ENCODE results near the gene TFF3.

Gene TFF3

DNA sequence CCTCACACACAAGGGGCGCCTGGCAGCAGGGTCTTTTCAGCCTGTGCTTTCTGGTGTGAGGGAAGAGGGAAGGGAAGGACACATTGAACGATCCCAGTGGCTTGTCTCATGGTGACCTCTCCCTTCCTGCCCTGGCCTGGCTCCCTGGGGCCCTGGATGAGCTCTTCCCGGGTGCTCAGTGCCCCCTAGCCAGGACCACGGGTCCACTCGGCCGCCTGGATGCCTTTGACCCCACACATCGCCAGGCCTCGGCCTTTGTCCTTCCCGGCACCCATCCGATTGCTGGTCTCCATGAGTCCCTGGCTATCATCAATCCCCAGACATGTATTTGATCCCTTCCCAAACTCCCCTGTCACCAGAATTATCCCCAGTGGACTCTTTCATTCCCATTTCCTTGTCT lies 6.0 kb upstream of the TFF3 start:
- no peak for DNase-seq
- TF ChIP-seq POLR2A (IDR thresholded peaks at IDR 0.05; ENCODE audit: low read length), result no peak
- TF ChIP-seq GATA1 (IDR thresholded peaks at IDR 0.05; ENCODE audit: low read depth, low read length), result no peak

DNA sequence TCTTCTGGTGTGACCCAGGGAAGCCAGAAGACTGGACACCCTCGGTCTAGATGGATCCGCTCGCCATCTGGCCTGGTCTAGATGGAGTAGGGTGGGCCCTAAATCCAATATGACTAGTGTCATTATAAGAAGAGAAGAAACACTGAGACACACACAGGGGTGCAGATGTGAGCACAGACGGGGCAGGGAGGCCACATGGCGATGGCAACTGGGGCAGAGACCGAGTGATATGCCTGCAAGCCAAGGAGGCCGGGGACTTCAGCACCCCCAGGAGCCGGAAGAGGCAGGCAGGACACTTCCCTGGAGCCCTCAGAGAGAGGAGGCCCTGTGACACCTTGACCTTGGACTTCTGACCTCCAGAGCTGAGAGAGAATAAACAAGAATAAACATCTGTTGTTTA lies 5.6 kb upstream of the TFF3 start:
- DNase-seq, result no peak

DNA sequence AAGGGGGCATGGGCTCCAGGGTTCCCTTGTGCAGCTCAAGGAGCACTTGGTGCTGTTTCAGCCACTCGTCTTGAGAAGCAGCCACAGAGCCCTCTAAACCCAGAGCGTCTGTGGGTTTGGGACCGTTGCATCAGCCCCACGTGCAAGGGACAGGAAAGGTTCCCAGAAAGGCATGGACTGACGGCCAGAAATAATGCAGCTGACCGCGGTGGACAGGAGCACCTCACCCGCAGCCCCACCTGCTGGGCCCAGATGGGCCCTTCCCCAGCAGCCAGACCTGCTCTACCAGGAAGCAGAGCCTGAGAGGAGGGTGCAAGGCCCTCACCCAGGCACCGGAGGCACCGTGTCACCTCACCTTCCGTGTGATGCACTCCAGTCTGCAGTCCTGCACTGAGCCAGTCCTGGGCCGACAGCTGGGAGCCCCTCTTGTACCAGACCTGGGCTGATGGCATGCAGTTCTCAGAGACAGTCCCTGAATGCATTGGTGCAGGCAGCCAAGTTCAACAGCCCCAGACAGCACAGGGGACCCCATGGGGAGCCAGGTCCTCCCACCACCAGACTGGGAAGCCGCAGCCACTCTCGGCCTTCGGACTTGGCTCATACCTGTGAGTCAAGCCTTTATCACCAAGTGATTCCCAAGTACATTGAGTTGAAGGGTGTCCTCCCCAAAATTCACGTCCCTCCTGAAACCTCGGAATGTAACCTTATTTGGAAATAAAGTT lies 4.8 kb upstream of the TFF3 start:
- DNase-seq, result no peak
- no peak for TF ChIP-seq POLR2A (IDR thresholded peaks at IDR 0.05; ENCODE audit: low read length)
- TF ChIP-seq GATA1 (IDR thresholded peaks at IDR 0.05; ENCODE audit: low read depth, low read length), result no peak

More for the DNA sequence above, 5.6 kb upstream of the TFF3 start:
- TF ChIP-seq POLR2A (IDR thresholded peaks at IDR 0.05; ENCODE audit: low read length) (no peak), GATA1 (IDR thresholded peaks at IDR 0.05; ENCODE audit: low read depth, low read length) (no peak)

DNA sequence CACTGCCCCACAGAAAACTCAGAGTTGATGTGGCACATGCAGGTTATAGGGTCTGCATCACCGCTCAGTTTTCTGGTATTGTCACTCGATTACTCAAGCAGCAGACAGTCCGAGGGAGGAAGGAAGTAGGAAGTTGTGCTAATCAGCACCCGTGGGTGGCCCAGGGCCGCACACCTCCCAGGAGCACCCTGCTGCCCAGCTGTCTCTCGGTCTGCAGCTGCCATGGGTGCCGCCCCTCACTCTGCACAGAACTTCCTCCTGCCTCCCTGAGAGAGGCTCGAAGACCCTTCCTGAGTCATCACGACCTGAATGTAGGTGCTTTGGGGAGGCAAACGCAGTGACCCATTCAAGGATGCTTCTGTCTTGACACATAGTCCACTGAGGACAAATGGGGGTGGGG lies 4.2 kb upstream of the TFF3 start:
- TF ChIP-seq POLR2A (IDR thresholded peaks at IDR 0.05; ENCODE audit: low read length) (no peak), GATA1 (IDR thresholded peaks at IDR 0.05; ENCODE audit: low read depth, low read length) (no peak)
- DNase-seq, result no peak

DNA sequence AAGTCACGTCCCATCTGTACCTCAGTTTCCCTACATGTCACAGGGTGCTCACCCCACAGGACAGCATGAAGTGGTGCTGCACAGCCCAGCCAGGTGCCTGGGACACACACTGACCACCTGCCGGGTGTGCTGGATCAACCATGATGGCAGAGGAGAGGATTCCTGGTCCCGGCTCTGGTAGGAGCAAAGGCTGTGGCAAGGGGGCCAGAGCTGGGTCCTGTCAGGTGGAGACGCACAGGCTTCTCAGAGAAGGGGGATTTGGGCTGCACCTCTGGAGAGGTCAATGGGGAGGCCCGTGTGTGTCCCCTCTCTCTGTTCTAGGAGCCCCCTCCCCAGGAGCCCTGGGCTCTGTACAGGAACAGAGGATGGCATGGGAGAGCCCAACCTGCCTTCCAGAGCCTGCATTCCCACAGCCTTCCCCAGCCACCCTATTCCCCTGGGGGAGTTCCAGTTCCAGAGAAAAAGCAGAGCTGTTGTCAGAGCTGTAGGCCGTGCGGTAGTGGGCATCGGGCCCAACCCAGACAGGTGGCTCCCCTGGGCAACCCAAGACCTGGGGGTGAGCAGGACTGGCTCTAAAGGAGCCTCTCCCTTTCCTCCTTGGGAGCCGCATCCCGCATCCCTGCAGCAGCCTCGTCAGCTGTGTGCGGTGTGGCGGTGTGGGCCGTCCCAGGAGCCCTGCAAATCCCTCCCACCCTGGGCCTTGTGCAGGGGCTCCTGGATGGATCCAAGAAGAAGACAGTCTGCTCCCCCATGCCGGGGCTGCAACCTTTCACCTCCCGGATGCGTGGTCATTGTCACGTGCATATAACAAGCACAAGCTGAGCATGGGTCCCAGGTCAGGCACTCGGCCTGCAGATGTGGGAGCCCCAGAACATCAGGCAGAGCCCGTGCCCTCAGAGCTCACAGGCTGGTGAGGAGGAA lies 2.9 kb upstream of the TFF3 start:
- TF ChIP-seq POLR2A (IDR thresholded peaks at IDR 0.05; ENCODE audit: low read length) (no peak), GATA1 (IDR thresholded peaks at IDR 0.05; ENCODE audit: low read depth, low read length) (no peak)
- DNase-seq, result no peak

DNA sequence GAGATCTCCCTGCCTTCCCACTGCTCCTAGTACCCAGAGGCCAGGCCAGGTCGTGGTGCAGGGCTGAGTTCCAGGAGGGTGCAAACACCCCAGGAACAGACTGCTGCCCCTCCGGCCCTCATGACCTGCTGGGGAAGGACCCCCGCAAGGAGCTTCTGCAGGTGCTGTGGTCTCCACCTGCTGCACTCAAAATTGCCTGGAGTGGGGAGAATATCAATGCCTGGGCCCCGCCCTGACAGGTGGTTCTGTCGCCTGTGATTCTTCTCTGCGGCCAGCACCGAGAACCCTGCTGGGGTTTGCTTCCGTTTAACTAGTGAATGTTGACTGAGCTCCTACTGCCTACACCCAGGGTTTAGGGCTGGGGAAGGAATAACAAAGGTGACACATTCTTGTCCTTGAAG lies 2.1 kb upstream of the TFF3 start:
- TF ChIP-seq POLR2A (IDR thresholded peaks at IDR 0.05; ENCODE audit: low read length) (no peak), GATA1 (IDR thresholded peaks at IDR 0.05; ENCODE audit: low read depth, low read length) (no peak)
- DNase-seq, result no peak

DNA sequence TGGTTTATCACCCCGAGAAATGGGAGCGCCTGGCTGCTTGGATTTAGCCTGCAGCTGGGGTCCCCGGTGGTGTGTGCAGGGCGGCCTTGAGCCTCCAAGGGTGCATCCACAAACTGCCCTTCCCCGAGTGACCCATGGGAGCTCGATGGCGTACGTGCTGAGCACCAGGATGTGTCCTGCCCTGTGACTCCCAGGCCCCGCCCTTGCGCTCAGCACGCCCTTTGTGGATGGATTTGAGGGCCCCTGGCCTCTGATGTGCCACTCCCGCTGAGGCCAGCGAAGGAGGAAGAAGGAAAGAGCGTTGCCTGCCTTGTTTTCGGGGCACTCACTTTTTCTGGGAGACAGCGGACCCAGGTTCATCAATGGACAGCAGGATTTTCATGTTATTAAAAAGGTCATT lies 1.7 kb upstream of the TFF3 start:
- no peak for DNase-seq
- TF ChIP-seq POLR2A (IDR thresholded peaks at IDR 0.05; ENCODE audit: low read length) (no peak), GATA1 (IDR thresholded peaks at IDR 0.05; ENCODE audit: low read depth, low read length) (no peak)

DNA sequence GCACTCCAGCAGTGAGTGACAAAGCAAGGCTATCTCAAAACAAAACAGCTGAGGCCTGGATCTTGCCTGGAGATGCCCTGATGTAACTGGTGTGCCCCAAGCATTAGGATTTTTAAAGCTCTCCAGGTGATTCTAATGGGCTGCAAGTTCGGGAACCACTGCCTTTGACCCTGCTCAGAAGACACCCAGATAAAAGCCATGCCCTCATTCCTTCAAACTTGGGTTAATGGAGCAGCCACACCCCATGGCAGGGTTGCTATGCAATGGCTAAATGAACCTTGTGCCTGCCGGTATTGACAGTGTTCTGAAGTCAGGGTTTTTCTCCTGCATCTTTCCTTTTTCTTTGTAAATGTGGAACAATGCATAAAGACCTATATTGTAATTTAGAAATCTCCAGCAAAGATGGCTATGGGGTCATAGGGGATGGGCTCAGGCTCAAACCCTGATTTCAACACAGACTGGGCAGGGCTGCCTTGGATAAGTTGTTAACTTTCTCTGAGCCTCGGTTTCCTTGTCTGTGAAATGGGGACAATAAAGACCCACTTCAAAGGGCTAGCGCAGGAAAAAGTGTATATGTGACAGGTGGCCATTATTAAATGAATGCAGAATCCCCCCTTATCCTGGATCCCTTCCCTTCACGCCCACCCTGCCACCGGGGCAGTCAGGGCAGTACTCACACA lies 453 bp downstream of the TFF3 start:
- no peak for DNase-seq
- no peak for TF ChIP-seq POLR2A (IDR thresholded peaks at IDR 0.05; ENCODE audit: low read length)
- no peak for TF ChIP-seq GATA1 (IDR thresholded peaks at IDR 0.05; ENCODE audit: low read depth, low read length)

DNA sequence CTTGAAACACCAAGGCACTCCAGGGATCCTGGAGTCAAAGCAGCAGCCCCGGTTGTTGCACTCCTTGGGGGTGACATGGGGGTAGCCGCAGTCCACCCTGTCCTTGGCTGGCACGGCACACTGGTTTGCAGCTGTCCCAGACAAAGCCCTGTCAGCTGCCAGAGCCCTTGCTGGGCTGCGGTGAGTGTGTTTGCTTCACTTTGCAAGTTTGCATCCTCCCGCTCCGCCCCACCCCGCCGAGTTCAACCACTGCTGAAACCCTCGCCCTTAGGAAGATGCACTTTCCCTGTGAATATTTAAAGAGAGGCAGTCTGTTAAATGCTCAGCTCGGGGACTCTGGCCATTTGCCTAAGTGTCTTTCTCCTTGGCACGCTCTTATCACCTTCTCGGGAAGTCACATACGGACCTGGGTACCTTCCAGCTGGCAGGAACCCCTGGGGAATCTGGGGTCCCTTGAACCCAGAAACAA lies 1.7 kb downstream of the TFF3 start:
- TF ChIP-seq GATA1 (IDR thresholded peaks at IDR 0.05; ENCODE audit: low read depth, low read length), result no peak
- no peak for TF ChIP-seq POLR2A (IDR thresholded peaks at IDR 0.05; ENCODE audit: low read length)
- DNase-seq, result no peak

DNA sequence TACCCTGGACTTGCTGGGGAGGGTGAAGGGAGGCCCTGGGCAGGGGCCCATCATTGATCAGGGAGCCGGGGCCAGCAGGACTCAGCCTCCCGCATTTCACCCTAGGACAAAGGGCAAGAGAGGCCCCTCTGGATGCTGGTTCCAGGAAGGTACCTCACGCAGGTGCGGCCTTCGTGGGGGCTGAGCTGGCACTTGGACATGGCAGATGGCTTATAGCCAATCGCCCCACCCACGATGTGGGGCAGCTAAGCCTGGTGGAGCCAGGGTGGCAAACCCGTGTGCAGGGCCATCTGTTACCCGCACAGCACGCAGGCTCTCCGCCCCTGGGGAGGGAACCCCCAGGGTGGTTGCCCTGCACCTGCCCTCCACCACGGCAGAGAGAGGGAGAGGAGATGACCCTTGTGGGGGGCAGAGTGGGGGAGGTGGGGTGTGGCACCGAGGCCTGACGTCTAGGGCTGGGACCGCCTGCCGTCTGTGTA lies 2.5 kb downstream of the TFF3 start:
- no peak for DNase-seq
- TF ChIP-seq GATA1 (IDR thresholded peaks at IDR 0.05; ENCODE audit: low read depth, low read length) (no peak), POLR2A (IDR thresholded peaks at IDR 0.05; ENCODE audit: low read length) (no peak)

DNA sequence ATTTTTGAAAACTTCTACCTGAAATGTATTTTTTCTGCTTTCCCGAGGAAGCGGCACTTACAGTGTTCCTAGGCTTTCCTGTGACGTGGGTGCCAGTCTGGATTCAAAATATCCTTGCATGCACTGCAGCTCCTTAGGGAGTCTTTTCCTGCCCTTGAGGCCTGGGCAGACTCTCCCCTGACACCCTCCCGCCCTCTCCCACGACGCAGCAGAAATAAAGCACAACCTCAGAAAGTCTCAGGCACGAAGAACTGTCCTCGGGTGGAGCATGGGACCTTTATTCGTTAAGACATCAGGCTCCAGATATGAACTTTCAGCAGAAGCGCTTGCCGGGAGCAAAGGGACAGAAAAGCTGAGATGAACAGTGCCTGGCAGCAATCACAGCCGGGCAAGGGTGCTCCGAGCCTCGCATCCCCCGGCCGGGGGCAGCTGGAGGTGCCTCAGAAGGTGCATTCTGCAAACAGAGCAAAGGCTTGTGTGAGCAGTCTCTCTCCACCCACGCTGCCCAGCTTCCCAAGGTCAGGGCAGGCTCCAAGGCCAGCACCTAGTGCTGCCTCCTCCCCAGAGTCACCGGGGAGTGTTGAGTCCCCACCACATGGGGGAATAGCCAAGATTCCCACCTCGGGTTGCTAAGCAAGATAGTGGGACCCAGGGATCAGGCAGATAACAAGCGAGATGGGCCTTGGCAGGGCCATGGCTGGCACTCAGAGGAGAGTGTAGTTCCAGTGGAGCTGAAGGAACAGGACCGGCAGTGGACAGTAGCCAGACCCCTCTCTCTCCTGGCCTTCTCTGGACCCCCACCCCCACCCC lies 3.2 kb downstream of the TFF3 start:
- DNase-seq, result no peak
- TF ChIP-seq GATA1 (IDR thresholded peaks at IDR 0.05; ENCODE audit: low read depth, low read length), result no peak
- TF ChIP-seq POLR2A (IDR thresholded peaks at IDR 0.05; ENCODE audit: low read length), result no peak

DNA sequence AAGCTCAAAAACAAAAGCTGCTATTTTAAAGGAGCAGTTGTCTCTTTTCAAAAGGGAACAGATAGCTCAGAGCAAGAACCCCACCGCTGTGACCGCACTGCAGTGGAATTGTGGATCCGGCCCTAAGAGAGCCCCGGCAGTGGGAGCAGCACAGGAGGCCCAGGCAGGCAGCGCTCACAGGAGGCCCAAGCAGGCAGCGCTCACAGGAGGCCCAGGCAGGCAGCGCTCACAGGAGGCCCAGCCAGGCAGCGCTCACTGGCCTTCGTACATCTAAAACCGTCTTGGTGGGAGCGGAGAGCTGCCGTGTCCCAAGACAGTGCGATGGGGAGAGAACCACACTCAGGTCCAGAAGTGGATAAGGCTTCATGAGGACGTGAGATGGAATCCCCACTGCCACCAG lies 4.0 kb downstream of the TFF3 start:
- no peak for DNase-seq
- no peak for TF ChIP-seq POLR2A (IDR thresholded peaks at IDR 0.05; ENCODE audit: low read length)
- no peak for TF ChIP-seq GATA1 (IDR thresholded peaks at IDR 0.05; ENCODE audit: low read depth, low read length)

DNA sequence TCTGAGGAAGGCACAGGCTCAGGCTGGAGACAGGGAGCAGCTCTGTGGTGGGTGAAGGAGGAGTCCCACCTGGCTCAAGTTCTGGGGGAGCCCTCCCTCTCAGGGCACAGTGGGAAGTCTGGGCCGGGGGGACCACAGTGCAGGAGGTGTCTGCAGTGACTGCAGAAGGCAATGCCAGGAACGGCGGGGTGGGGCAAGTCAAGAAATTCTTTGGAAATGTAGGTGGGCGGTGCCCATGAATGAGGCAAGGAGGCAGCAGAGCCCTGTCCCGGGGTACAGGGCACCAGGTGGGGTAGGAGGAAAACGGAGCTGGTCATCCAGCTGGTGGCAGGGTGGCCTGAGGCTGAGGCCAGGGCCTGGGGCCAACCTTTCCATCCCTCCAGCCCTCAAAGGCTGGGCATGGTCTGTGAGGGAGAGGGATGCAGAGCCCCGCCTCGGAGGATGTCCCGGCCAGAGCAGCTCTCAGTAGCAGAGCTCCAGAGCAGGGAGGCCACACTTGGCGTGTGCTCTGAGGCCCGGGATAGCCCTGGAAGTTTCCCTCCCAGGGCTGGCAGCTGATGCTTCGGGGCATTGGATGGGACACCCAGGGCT lies 4.7 kb downstream of the TFF3 start:
- TF ChIP-seq POLR2A (IDR thresholded peaks at IDR 0.05; ENCODE audit: low read length) (no peak), GATA1 (IDR thresholded peaks at IDR 0.05; ENCODE audit: low read depth, low read length) (no peak)
- no peak for DNase-seq

Measured in erythroblast (primary cell).